ENCODE measurements around the gene SMARCD3.
A peak's percentile ranks its signal among the peaks of the same experiment; 100 is the strongest.

SMARCD3 gene

DNA sequence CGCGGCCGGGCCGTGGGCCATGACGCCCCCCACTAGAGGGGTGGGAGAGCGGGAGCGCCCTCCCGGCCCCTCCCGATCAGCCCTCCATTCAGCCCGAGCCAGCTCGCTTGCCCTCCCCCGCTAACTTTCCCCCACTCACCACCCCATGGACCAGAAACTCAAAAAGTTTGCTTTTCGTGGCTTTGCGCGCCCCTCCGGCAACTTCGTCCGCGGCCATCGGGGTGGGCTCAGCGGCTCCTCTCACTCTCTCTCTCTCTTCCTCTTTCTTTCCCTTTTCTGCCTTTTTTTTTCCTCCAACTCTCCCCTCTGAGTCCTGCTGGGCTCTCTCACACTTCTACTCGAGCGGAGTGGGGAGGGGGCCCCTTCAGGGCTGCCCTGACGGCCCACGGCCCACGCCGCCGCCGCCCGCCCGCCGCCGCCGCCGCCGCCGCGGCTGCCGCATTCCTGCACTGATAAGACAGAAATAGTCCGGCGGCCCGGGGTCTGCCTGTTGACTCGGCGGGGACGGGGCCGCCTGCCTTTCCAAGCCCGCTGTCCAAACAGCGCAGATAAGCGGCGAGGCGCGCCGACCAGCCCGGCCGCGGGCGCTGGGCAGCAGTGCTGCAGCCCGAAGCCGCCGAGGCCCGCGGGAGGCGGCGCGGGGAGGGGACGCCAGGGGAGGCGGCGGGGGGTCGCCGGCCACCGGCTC is at the start of gene SMARCD3:
SMARCD3 (minus strand) TSS at position 349 of the 688 bp plus-strand sequence; CDS start at position 217, 132 bp downstream.
- DNase-seq (ENCODE audit: low spot score) = peak; percentile 50

DNA sequence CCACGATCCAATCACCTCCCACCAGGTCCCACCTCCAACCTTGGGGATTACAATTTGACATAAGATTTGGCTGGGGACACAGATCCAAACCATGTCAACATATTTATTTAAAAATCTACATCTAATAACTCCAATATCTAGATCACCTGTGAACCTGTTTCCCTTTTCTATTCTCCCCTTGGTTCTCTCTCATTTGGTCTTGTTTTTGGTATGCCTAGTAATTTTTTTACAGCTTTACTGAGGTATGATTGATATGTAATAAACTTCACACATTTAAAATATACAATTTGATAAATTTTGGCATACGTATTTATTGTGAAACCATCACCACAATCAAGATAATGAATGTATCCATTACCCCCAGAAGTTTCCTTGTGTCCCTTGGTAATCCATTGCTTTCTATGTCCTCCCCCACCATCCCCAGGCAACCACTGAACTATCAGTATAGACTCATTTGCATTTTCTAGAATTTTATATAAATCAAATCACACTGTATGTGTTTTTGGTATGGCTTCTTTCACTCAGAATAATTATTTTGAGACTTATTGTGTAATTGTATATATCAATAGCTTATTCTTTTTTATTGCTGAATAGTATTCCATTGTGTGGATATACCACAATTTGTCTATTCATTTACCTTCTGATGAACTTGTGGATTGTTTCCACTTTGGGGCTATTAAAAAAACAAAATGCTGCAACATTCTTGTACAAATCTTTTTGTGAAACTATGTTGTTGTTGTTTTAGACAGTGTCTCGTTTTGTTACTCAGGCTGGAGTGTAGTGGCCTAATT is 47.9 kb upstream of the SMARCD3 start:
- no peak for DNase-seq (ENCODE audit: low spot score)

DNA sequence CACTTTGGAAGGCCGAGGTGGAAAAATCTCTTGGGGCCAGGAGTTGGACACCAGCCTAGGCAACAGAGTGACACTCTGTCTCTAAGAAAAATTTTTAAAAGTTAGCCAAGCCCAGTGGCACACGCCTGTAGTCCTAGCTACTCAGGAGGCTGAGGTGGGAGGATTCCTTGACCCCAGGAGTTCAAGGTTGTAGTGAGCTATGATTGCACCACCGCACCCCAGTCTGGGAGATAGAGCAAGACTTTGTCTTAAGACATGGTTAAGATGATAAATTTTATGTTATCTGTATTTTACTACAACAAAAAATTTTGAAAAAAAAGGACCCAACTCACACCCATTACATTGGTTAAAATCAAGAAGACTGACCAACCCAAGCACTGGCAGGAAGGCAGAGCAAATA is 44.4 kb upstream of the SMARCD3 start:
- no peak for DNase-seq (ENCODE audit: low spot score)

- no peak for DNase-seq (ENCODE audit: low spot score)
These were observed 42.7 kb upstream of the SMARCD3 start for GRCh38 chr7:151291206-151291605.

- no peak for DNase-seq (ENCODE audit: low spot score)
These were observed 41.9 kb upstream of the SMARCD3 start for GRCh38 chr7:151290355-151290760.

DNA sequence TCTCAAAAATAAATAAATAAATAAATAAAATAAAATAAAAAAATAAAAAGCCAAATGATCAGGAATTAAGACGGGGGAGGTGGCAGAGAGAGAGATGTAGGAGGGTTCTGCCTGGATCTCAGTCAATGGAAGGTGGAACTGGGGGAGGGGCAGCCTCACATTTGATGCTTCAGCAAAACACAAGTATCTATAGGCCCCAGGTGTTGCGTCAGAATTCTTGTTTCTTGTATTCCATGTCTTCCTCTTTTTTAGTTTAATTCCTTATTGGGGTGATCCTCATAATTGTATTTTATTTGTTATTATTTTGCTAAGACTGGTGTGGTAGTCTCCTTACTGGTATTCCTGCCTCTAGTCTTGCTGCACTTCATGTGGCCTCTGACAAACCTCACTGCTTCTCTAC is 41.4 kb upstream of the SMARCD3 start:
- no peak for DNase-seq (ENCODE audit: low spot score)

GRCh38 chr7:151286148-151286547 is 37.7 kb upstream of the SMARCD3 start:
- no peak for DNase-seq (ENCODE audit: low spot score)

DNA sequence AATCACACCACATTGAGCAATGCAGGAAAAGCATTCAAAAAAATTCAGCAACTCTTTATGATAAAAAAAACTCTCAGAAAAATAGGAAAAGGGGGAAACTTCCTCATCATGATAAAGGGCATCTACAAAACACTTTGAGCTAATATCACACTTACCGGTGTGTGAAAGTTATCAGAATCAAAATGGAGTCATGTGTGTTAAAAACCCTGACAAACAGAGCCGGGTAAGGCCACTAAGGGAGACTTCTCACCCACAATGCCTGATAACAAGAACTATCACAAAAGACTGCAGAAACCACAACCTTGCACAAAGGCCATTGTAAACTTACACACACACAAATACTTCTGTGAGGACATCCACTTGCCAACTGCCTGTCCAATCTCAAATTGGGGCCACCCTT is 34.8 kb upstream of the SMARCD3 start:
- DNase-seq (ENCODE audit: low spot score) = no peak

DNA sequence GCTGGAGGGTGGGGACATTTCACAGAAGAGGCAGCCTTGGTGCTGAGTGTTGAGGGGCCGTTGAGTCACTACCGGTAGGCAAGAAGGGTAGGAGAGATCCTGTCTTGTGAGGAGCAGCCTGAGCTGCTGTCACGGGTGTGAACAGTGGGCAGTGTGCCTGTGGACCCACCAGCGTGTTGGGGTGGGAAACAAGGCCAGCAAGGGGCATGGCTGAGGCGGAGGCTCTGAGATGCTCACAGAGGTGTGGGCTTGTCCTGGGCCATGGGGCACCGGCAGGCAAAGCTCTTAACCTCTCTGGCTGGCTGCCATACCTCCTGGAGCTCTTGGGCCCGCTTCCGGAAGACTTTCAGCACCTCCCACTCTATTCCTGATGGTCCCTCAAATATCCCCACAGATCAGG is 33.6 kb upstream of the SMARCD3 start:
- no peak for DNase-seq (ENCODE audit: low spot score)

DNA sequence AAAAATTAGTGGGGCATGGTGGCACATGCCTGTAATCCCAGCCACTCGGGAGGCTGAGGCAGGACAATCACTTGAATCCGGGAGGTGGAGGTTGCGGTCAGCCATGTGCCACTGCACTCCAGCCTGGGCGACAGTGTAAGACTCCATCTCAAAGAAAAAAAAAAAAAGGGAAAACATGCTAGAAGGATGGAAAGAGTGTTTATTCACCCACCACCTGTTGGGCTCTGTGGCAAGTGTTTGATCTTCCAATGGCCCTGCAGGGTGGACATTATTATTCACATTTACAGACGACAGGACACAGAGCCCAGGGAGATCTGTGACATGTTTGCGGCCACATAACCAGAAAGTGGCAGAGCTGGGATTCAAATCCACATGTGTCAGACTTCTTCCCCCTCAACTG is 33.2 kb upstream of the SMARCD3 start:
- DNase-seq (ENCODE audit: low spot score) = no peak

DNA sequence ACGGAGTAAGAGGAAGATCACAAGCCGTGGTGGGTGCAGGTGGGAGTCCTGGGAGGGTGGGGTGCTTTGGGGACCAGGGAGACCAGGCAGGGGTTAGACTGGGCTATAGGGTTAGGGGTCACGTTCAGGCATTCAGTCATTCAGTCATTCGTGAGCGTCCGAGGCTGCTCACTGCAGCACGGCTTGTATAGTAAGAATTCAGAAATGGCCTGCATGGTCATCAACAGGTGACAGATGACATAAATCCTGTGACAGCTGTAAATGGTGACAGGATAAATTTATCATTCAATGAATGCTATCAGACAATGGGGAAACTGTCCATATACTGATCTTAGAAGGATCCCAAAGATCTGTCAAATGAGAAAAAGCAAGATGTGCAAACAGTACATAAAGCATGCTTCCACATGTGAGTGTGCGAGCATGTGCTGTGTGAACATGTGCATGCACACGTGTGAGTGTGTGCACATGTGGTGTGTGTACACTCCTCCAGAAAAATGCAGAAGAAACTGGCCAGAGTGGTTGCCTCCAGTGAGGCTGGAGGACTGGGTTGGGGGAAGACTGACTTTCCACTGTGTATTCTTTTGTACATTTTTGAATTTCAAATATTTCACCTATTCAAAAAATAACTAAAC is 32.0 kb upstream of the SMARCD3 start:
- DNase-seq (ENCODE audit: low spot score) = no peak

- DNase-seq (ENCODE audit: low spot score) = no peak
These were observed 31.4 kb upstream of the SMARCD3 start for GRCh38 chr7:151279868-151280267.

GRCh38 chr7:151278949-151279348 is 30.5 kb upstream of the SMARCD3 start:
- no peak for DNase-seq (ENCODE audit: low spot score)

DNA sequence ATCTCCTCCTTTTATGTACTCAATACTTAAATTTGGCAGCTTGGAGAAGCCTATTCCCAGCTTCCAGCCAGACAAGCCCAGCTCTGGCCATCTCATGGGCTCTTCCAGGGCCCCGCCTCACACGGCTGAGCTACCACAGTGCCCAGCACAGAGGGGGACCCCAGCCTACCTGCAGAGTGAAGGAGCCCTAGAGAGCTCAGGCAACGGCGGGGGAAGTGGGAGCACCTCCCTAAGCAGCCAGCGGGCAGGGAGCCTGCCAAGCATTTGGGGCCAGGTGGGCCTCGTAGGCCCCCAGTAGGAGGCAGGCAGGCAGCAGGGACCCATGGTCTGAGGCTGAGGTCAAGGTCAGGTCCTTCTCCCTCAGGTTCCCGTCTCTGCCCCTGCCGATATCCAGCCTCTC is 29.1 kb upstream of the SMARCD3 start:
- DNase-seq (ENCODE audit: low spot score) = no peak

DNA sequence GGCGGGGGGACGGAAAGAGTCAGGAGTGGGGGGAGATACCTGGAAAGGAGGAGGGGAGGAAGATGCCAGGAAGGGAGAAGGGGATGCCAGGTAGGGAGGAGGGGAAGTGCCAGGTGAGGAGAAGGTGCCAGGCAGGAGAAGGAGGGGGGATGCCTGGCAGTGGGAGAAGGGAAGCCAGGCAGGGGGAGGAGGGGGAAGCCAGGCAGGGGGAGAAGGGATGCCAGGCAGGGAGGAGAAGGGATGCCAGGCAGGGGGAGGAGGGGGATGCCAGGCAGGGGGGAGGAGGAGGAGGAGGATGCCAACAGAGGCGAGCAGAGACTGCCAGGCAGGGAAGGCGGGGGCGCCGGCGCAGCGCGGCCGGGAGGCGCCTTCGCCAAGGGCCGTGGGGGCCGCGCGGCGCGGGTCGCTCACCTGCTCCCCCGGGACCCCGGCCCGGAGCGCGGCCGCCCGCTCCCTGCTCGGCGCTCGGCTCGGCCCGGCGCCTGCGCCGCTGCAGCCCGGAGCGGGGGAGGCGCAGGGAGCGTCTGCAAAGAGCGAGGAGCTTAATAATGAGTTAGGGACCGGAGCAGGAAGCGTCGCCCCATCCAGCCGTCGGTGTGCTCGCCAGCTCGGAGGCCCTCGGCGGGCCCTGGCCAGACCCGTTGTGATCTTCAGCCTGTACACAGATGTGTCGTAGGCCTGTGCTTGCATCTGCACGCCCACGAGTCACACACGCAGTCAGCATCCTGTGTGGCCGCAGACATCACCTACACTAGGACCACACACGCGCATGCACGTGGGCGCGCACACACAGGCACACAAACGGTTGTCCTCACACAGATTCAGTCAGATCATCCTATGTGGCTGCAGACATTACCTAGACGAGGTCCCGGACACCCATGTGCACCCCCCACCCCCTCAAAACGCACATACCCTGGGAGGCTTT is 28.4 kb upstream of the SMARCD3 start:
- peak; percentile 79 for DNase-seq (ENCODE audit: low spot score)

DNA sequence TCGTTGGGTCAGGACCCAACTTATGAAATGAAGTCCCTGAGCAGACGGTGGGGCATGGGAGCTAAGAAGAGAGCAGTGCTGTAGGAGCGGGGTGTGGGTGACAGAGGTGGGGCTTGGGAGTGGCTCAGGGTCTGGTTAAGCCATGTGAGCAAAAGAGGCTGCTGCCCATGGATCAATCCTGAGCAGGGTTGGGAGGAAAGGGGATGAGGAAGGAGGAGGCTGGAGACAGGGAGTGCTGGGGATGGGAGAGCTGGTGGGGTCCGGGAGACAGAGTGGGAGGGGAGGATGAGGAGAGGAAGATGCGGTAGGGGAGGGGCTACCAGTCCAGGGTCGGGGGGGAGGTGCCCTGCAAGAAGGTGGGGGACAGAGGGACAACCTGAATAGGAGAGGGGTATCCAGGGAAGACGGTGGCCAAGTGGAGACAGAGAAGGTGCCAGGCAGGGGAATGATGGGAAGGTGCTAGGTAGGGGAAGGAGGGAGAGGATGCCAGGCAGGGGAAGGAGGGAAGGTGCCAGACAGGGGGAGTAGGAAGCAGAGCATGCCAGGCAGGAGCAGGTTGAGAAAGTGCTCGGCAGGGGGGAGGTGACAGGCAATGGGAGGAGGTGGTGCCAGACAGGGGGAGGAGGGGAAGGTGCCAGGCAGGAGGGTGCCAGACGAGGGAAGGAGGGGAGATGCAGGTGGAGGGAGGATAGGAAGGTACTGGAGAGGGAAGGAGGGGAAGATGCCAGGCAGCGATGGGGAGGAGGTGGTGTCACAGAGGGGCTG is 27.5 kb upstream of the SMARCD3 start:
- DNase-seq (ENCODE audit: low spot score) = no peak

DNA sequence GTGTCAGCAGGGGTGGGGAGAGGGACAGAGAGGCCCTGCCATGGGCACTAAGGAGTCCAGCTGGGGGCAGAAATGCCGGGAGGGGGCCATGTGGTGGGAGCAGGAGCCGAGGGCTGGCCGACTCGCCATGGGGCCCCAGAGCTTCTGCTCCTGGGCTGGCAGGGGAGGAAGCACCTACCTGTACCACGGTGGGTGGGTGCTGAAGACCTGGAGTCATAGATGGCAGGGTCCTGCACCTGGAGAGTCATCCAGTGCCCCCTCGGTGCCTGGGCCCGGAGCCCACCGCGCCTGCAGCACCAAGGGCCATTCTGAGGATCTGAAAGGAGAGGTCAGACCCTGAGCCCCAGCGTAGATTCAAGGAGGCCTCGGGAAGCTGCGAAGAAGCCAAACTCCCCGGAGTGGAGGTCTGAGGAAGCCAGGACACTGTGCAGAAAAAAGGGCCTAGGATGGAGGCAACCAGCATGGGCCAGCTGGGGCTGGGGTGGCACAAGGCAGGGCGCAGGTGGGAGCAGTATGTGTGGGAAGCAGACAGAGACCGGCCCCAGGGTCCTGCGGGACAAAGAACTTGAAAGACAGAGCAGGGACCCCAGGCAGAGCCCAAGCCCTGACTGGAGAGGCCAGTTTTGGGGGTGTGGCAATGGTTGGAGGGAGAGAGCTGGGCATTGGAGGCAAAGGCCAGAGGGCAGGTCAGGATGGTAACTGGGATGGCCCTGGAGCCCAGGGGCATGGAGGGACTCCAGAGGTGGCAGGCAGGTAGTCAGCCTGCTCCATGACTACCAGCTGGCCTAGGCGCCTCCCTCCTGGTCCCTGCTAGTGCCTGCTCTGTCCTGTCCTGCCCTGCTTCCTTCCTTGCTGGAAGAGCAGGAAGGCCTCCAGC is 26.7 kb upstream of the SMARCD3 start:
- DNase-seq (ENCODE audit: low spot score) = no peak

- DNase-seq (ENCODE audit: low spot score) = no peak
These were observed 25.9 kb upstream of the SMARCD3 start for GRCh38 chr7:151274396-151274795.

DNA sequence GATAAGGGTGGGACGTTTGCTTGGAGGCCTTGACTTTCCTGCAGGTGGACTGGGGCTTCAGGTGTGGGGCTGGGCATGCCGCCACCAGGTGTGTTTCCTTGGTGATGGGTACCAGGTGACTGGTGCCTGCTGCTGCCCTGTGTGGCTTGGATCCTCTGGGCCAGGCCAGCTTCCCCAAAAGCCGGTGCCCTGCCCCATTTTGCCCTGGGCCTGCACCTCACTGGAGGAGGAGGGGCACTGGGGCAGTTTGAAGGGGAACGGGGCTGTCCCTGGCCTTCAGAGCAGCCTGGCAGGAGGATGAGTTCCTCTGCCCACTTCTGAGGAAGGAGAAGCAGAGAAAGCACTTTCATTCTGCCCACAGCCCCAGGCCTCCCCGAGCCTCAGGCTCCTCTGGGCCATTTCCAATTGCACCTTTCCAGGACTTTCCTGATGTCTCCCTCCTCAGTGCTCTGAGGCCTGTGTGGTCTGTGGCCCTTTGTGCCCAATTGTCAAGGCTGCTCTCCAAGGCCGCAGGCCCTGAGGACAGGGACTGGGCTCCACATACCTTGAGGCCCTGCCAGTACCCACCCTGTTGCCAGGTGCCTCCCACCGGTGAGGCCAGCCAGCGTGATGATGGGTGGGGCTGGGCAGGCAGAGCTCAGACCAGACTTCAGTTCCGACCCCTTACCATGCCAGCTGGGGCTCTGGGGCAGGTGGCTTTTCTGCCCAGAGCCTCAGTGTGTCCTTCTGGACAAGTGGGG is 25.3 kb upstream of the SMARCD3 start:
- no peak for DNase-seq (ENCODE audit: low spot score)

DNA sequence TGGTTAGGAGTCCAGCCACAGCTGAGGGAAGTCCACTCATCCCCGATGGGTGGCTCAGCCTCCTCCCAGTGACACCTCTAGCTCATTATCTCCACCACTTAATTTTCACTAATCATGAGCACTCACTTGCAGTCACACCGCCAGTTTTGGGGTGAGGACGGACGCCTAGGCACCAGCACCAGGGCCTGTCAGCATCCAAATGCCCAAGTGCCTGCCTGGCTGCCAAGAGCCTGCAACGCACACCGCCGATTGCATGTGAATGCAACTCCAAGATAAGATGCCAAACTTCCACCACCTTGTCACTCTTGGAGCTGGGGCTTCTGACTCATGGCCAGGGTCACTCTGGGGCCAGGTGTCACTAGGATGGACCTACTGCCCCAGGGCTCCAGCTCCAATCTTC is 24.4 kb upstream of the SMARCD3 start:
- no peak for DNase-seq (ENCODE audit: low spot score)
